LoVo (cell line): ENCODE results near the gene RRP7A.
"Not testable (repeated sequence)": the region's sequence is repeated elsewhere in the genome, so short reads cannot be mapped to it uniquely, and the experiment has no call there.

Source experiments
- DNase-seq: peaks from one replicate; pipeline ENCODE4 v3.0.0-alpha.2; 2016; ENCODE audit warnings: low spot score

RRP7A gene

DNA sequence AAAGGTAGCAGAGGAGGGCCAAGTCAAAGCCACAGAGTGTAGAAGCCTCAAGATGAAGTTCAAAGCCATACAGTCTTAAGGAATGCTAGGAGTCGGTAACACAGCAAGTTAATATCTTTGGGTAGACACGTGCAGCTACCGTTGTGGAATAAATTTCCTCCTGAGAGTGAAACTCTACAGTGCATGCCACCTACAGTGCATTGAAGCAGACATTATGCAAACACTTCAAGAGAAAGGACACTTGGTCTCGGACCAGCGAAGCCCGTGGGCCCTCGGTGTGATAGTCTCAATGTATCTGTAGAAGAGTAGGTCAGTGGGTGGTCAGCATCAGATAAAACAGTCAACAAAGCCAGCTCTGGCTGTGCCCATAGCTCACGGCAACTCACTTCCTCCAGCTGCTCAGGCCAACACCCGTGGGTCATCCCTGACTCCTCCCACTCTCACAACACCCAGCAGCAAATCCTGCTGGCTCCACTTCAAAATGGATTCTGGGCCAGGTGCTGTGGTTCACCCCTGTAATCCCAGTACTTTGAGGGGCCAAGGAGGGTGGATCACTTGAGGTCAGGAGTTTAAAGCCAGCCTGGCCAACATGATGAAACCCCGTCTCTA lies 24.0 kb downstream of the RRP7A start:
- DNase-seq: not testable (repeated sequence)

GRCh38 chr22:42493393-42493792 lies 26.2 kb downstream of the RRP7A start:
- no peak for DNase-seq

GRCh38 chr22:42492323-42492690 lies 27.3 kb downstream of the RRP7A start:
- DNase-seq: no peak

GRCh38 chr22:42490243-42490832 lies 29.3 kb downstream of the RRP7A start:
- no peak for DNase-seq

DNA sequence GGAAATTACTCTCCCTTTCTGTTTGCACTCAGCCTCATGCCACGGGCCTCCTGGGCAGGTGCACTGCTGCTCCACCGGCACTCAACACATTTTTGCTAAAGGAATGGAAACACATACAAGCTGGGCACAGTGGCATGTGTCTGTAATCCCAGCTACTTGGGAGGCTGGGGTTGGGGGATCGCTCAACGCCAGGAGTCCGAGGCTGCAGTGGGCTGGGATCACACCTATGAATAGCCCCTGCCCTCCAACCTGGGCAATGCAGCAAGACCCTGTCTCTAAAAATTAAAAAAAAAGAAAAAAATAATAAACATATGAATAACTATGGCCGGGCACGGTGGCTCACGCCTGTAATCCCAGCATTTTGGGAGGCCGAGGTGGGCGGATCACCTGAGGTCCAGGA lies 30.6 kb downstream of the RRP7A start:
- no peak for DNase-seq

GRCh38 chr22:42484506-42484905 lies 35.1 kb downstream of the RRP7A start:
- no peak for DNase-seq

GRCh38 chr22:42483610-42484223 lies 35.9 kb downstream of the RRP7A start:
- DNase-seq: not testable (repeated sequence)

GRCh38 chr22:42475122-42475521 lies 44.5 kb downstream of the RRP7A start:
- no peak for DNase-seq

DNA sequence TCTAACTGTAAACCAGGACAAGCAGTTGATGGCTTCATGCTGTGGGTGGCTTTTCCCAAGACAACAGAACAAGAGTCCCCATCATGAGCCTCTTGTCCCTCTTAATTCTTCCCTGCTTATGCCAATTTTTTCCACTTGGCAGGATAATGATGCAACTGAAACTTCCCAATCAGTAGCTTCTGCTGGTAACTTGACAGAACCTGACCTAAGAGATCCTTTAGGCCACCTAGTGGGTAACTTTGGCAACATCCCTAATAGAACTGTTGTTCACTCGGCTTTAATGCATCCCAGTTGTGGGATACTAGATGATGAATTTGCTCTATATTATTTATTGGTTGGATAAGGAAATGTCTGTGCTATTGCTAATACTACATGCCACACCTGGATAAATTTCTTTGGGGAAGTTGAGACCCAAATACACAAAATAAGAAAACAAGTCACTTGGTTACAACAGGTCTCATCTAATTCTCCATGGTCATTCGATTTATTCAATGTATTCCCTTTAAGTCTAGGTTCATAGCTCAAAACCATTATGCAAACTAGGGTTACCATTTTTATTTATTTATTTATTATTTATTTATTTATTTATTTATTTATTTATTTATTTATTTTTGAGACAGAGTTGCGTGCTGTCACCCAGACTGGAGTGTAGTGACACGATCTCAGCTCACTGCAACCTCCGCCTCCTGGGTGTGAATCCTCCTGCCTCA lies 46.0 kb downstream of the RRP7A start:
- DNase-seq: peak; percentile 49

DNA sequence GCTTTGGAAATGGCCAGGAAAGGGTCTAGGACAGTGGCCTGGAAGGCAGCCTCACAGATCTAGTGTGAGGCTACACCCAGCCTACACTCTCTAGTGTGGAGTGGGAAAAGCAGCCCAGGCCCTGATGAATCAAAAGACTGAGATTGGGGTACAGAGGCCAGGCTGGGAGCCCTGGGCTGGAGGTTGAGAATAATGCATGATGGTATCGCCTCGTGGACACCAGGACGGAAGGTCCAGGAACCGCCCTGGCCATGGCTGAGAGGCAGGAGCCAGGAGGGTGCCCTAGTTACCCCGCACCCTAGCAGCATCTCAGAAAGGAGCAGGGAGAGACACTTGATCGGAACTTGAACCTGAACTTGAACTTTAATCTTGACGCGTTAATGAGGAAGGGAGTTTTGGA lies 46.9 kb downstream of the RRP7A start:
- DNase-seq: no peak

- no peak for DNase-seq
Observed at GRCh38 chr22:42471441-42471840, 48.2 kb downstream of the RRP7A start.

GRCh38 chr22:42470366-42471082 lies 49.1 kb downstream of the RRP7A start:
- no peak for DNase-seq

DNA sequence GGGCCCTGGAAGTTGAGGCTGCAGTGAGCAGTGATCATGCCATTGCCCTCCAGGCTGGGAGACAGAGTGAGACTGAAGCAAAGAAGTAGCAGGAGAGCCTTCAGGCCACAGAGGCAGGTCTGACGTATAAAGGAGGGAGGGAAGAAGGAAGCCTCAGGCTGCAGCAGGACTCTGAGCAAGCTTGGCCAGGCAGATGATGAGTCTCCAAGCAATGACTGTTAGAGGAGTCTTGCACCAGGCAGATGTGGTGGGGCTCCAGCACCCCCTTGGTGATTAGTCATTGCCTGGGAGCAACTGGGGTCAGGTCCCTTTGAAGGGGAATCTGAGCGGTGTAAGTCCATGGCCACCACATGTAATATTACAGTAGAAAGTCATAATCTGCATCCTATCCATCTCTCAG lies 50.8 kb downstream of the RRP7A start:
- DNase-seq: no peak

- no peak for DNase-seq
Observed at GRCh38 chr22:42462016-42462415, 57.6 kb downstream of the RRP7A start.

GRCh38 chr22:42461511-42461910 lies 58.1 kb downstream of the RRP7A start:
- DNase-seq: no peak
